ENCODE data around the gene ZIC3. TPM values are rescaled to one million over a fixed set of nuclear protein-coding genes. Genes with fewer than 3 reads are reported as not detected.
A peak's percentile ranks its signal among the peaks of the same experiment; 100 is the strongest.

Gene ZIC3
- total RNA-seq, 4 donors from 2014 or later, result not detected

DNA sequence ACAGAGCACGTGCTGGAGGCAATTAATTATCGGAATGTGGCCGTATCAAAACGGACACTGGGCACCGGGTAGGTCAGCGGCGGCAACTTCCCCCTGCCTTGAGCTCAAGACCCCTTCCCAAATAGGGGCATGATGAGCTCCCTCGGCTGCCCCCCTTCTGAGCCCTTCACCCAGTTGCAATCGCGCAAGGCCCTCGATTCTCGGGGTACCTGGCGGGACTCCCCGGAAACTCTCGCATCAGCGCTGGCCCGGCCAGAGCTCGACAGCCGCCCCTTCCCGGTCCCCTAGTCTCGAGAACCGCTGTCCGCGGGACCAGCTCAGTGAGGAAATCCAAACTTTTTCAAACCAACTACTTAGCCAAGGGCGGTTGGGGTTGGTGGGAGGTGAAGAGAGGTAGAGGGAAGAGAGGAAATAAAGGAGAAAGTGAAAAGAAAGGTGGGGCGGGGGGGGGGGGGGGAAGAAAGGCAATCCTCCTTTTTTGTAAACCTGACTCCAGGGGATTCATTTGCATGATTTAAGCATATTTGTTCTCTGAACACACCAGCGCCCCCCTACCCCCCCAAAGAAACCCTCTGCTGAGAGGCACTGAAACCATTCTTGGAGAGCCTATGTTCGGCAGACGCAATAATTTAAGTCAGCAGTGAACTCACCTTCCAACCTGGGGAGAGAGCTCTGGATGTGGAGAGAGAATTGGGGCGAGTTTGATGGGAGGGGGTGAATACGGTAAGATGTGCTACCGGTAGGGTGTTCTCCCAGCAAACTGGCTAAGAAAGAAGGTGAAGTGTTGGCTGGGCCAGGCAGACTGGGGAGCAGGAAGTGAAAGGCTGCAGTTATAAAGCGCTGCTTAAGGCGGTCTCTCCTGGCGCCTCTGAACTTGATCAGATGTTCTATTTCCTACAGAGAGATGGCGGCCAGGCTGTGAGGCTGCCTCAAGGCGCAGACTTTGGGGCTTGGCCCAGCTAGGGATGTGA lies 2.0 kb upstream of the ZIC3 start:
- no peaks in the 10 kb centered on the region for H3K9me3 ChIP-seq
- H3K27ac ChIP-seq, result no peak overlapping the region
- H3K4me1 ChIP-seq, result peaks cover 0 to 20% (median 6%) of the 10 kb centered on the region in 4 donors
- H3K4me3 ChIP-seq, result no peak overlapping the region
- peaks cover 0 to 86% of the 10 kb centered on the region in 2 donors for H3K27me3 ChIP-seq
- 5 to 31% methylated on average over 16 to 37 of the region's 37 CpGs for WGBS, 2 donors
- TF ChIP-seq POLR2A (IDR thresholded peaks at IDR 0.05), result no peak
- no peaks in the 10 kb centered on the region for H3K36me3 ChIP-seq
- DNase-seq (ENCODE audit: low spot score in 2 of 2), result no peak

DNA sequence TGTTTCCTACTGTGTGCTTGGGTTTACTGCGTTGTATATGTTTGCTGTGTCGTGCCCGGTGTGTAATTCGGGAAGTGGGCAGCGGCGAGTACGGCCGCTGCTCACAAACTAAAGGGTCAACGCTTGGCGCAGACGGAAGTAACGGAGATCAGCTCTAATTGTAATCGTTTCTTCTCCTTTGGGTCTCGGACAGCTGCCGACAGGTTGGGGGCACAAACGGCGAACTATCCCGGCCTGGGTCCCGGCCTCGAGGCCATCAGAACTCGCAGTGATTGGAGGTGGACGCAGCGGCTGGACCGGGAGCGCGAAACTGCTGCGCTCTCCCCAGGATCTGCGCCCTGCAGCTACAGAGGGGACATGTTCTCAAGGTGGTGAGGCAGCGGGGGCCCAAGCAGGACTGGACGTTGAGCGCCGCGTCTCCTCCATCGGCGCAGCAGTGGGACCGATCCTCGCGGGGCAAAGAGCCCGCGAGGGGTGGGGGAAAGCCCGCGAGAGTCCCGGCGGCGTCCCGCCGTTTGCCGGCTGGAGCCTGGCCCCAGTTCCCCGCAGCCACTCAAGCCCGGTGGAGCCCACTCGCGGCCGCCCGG lies 516 bp upstream of the ZIC3 start:
- Histone ChIP-seq H3K27ac (no peak overlapping the region), H3K4me3 (peak overlapping the region; percentile 25 to 69 (median 46)), H3K27me3 (peaks cover 0 to 94% of the 10 kb centered on the region in 2 donors), H3K9me3 (no peaks in the 10 kb centered on the region), H3K36me3 (no peaks in the 10 kb centered on the region), H3K4me1 (peaks cover 0 to 26% (median 6%) of the 10 kb centered on the region in 4 donors)
- TF ChIP-seq, protein P1, sequence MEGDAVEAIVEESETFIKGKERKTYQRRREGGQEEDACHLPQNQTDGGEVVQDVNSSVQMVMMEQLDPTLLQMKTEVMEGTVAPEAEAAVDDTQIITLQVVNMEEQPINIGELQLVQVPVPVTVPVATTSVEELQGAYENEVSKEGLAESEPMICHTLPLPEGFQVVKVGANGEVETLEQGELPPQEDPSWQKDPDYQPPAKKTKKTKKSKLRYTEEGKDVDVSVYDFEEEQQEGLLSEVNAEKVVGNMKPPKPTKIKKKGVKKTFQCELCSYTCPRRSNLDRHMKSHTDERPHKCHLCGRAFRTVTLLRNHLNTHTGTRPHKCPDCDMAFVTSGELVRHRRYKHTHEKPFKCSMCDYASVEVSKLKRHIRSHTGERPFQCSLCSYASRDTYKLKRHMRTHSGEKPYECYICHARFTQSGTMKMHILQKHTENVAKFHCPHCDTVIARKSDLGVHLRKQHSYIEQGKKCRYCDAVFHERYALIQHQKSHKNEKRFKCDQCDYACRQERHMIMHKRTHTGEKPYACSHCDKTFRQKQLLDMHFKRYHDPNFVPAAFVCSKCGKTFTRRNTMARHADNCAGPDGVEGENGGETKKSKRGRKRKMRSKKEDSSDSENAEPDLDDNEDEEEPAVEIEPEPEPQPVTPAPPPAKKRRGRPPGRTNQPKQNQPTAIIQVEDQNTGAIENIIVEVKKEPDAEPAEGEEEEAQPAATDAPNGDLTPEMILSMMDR (IDR thresholded peaks at IDR 0.05), result no peak
- no peak for TF ChIP-seq POLR2A (IDR thresholded peaks at IDR 0.05)
- TF ChIP-seq EP300 (IDR thresholded peaks at IDR 0.05), result no peak
- no peak for DNase-seq (ENCODE audit: low spot score in 2 of 2)
- WGBS, 2 donors, result 5 to 55% methylated on average over 14 to 50 of the region's 54 CpGs

DNA sequence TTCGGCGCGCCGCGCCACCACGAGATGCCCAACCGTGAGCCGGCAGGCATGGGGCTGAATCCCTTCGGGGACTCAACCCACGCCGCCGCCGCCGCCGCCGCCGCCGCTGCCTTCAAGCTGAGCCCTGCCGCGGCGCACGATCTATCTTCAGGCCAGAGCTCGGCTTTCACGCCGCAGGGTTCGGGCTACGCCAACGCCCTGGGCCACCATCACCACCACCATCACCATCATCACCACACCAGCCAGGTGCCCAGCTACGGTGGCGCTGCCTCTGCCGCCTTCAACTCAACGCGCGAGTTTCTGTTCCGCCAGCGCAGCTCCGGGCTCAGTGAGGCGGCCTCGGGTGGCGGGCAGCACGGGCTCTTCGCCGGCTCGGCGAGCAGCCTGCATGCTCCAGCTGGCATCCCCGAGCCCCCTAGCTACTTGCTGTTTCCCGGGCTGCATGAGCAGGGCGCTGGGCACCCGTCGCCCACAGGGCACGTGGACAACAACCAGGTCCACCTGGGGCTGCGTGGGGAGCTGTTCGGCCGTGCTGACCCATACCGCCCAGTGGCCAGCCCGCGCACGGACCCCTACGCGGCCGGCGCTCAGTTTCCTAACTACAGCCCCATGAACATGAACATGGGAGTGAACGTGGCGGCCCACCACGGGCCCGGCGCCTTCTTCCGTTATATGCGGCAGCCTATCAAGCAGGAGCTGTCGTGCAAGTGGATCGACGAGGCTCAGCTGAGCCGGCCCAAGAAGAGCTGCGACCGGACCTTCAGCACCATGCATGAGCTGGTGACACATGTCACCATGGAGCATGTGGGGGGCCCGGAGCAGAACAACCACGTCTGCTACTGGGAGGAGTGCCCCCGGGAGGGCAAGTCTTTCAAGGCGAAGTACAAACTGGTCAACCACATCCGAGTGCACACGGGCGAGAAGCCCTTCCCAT lies 1.1 kb downstream of the ZIC3 start:
- no peak for DNase-seq (ENCODE audit: low spot score in 2 of 2)
- no peak overlapping the region for H3K27ac ChIP-seq
- TF ChIP-seq, protein P1 (IDR thresholded peaks at IDR 0.05), result no peak
- TF ChIP-seq POLR2A (IDR thresholded peaks at IDR 0.05) (no peak), EP300 (IDR thresholded peaks at IDR 0.05) (no peak)
- no peaks in the 10 kb centered on the region for H3K36me3 ChIP-seq
- H3K27me3 ChIP-seq, result peaks cover 0 to 94% of the 10 kb centered on the region in 2 donors
- 0 to 50% methylated on average over 6 to 58 of the region's 82 CpGs for WGBS, 2 donors
- H3K9me3 ChIP-seq, result no peaks in the 10 kb centered on the region
- H3K4me3 ChIP-seq, result peak overlapping the region in 3 of 4 donors; percentile 25 to 69 (median 45)
- peaks cover 0 to 26% (median 6%) of the 10 kb centered on the region in 4 donors for H3K4me1 ChIP-seq

DNA sequence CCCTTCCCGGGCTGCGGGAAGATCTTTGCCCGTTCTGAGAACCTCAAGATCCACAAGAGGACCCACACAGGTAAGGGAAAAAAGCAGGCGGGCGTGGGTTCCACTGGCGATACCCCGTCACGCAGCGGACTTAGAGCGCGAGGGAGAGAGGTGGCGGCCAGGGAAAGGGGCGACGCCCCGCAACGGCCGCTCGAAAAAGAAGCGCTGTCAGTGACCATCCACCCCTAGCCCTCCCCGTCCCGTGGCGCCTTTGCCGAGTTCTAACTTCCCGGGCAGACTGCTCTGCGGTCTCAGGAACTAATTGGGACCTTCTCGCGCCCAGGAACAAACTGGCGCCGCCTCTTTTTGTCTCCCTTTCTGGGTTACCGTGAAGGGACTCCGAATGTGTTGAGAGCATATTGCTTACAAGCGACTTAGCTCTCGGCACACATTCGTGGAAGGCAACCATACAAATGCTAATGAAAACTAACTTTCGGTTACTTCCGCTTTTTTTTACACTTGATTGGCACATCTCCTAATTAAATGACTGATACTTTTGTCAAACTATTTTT lies 1.8 kb downstream of the ZIC3 start:
- DNase-seq (ENCODE audit: low spot score in 2 of 2), result no peak
- peak overlapping the region in 1 of 4 donors; percentile 7 for H3K4me3 ChIP-seq
- WGBS, 2 donors, result 6 to 38% methylated on average over 12 to 32 of the region's 36 CpGs
- no peaks in the 10 kb centered on the region for H3K36me3 ChIP-seq
- TF ChIP-seq, protein P1 (IDR thresholded peaks at IDR 0.05), result no peak
- no peak for TF ChIP-seq EP300 (IDR thresholded peaks at IDR 0.05)
- no peaks in the 10 kb centered on the region for H3K9me3 ChIP-seq
- peaks cover 0 to 96% of the 10 kb centered on the region in 2 donors for H3K27me3 ChIP-seq
- no peak overlapping the region for H3K27ac ChIP-seq
- H3K4me1 ChIP-seq, result peaks cover 0 to 26% (median 6%) of the 10 kb centered on the region in 4 donors
